Stimulated activated CD4-positive, alpha-beta T cell treated with anti-CD3 and anti-CD28 coated beads, Interleukin-15, amount 100 ng/mL, for 1 hour (primary cell): ENCODE results near the gene ELF1.

ENCODE experiments used
- DNase-seq, 2 donors: peaks; one replicate each; pipeline ENCODE4 v3.0.0-alpha.2; 2020; ENCODE audit warnings: low read depth in 1 of 2, low spot score in 1 of 2

ELF1 gene

DNA sequence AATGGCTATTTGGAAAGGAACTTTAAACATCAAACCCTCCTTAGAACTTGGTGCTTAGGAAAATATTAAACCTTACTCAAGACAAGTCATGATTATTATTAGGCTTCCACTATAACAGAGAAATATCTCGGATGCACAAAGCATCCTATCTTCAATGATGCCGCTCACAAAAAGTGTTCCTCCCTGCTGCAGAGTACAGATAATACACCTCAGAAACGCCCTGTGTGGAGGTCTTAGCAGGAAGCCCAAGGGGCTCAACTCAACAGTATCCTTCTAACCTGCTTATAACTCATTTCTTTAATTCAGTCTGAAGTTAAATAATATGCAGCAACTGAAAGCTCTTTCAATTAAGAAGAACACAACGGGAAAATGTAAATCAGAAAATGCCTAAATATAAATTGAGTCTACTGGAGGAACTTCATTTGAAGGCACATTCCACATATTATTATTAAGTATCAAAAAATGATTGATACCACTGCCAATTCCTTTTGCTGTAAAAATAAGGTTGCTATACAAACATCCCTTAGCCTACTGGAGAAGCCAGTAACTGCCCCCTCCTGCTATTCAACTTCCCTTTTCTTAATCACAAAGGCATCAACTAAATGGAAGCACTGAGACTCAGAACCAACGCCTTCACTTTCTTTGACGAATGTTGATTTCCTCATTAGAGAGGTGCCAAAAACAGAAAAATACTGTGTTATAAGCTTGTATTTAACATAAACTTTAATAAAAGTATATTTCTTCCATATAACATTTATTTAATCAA is 12.0 kb downstream of the ELF1 start:
- DNase-seq: no peak

DNA sequence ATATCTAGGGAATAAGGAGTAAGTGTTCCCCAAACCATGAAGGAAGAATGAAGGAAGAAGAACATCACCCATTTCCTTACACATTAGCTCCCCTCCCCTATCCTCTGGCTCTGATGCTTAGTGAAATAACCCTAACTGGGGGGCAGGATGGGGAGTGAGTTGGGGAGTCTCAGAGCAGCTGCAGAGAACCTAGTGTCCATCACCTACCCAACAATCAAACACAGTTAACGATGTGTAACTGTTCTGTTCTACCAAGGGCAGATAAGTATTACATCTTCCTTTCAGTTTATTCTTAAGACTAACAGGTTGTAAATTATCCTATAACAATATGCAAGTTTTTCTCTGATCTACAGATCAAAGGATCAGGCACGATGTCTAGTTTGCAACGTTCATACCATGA is 12.8 kb downstream of the ELF1 start:
- DNase-seq: no peak

DNA sequence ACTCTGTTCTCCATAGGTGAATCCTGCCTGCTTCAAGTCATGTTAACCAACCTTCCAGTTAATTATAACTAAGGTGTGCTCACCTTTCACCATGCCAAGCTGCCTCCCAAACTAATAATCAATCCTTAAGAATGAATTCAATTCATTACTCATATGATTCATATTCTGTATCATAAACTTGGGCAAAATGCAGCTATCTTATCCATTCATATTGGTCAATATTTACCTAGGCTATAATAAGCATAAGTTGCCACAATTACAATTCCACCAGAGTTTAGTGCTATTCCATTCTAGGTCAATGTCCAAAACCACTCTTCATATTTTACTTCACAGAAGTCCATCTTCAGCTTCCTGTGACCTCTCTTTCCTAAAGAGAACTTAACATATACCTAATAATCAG is 13.4 kb downstream of the ELF1 start:
- no peak for DNase-seq

GRCh38 chr13:41004875-41005693 is 14.0 kb downstream of the ELF1 start:
- no peak for DNase-seq

- DNase-seq: no peak
These were observed 16.5 kb downstream of the ELF1 start for GRCh38 chr13:41002606-41003005.

- no peak for DNase-seq
These were observed 17.4 kb downstream of the ELF1 start for GRCh38 chr13:41001695-41002094.

- DNase-seq: no peak
These were observed 19.7 kb downstream of the ELF1 start for GRCh38 chr13:40999416-40999815.

- DNase-seq: no peak
These were observed 22.6 kb downstream of the ELF1 start for GRCh38 chr13:40996426-40997092.

DNA sequence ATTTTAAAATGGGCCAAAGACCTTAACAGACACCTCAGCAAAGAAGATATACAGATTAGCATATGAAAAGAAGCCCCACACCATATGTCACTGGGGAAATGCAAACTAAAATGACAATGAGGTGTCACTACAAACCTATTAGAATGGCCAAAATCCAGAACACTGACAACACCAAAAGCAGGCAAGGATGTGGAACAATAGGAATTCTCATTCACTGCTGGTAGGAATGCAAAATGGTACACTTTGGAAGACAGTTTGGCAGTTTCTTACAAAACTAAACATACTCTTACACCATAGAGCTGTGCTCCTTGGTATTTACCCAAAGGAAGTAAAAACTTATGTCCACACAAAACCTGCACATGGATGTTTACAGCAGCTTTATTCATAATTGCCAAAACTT is 23.1 kb downstream of the ELF1 start:
- DNase-seq: no peak

GRCh38 chr13:40994581-40995230 is 24.4 kb downstream of the ELF1 start:
- DNase-seq: no peak

DNA sequence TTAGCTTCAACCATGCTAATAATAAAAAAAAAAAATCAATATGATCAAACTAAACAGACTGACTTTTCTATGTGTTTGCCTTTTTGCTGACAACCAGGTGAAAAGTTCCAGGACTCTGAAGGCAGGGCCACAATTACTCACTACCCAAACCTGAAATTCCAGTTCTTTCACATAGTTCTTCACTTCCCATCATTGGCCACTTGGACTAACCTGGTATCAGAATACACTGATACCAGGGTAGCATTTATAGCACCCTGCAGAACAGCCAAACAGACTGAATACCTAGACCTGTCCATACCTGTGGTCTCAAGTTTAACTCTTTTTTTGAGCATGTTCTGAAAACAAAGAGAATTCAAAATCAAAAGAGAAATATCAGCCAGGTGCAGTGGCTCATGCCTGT is 25.1 kb downstream of the ELF1 start:
- no peak for DNase-seq

- DNase-seq: no peak
These were observed 26.2 kb downstream of the ELF1 start for GRCh38 chr13:40992678-40993518.

DNA sequence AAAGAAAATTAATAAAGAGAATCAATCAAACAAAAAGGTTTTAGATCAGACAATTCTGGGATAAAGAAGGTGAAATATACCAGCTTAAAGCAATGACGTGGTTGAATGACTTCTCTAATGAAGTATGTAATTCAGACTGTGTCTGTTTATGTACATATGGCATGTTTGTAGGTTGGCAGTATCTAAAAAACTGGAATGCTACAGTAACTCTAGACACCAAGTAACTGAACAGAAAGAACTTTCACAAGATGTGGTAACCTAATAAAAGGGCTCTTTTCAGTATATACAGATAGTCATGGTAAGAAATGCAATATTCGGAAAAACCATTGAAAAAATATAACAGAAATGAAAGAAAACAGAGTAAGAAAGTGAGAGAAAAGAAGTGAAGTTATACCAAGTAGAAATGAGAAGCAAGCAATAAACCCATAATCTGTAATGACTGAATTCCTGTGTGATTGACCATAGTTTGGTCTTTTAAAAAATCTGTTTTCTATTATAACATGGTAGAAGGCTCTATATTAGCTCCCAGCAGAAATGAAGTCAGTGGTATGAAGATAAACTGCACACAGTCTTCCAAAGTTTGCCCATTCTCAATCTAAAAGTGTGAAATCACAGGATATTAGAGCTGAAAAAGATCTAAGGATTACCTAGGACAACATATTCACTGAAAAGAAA is 31.4 kb downstream of the ELF1 start:
- DNase-seq: no peak

DNA sequence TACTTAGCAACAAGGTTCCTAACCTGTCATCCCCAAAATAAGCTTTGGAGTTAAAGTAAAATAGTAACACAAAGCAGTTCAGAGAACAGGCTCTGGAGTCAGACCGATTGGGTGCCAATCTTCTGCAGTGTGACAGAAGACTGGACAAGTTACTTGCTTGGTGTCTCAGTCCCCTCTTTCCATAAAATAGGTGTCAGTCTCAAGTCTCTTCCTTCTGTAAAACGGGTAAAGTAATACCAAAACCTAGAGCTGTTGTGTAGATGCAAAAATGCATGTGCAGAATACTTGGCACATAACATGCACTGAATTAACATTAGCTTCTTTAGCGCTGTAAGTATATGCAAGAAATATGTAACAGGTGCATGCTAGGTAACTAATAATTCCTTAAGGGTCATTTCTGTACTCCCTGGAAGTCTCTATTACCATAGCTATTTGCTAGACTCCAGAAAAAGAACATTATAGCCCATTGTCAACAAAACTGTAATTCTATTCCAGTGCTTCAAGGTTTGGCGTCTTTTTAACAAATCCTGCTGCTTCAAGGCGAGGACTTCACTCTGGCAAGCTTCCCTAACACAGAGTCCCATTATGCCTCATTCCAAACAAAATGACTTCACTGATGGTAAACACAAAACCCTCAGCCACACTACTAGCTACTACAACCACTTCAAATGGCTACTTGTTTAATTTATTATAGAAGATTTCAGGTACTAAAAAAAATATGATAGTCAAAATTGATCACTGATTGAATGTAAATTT is 32.8 kb downstream of the ELF1 start:
- DNase-seq: no peak

- DNase-seq: no peak
These were observed 33.6 kb downstream of the ELF1 start for GRCh38 chr13:40985381-40986100.

GRCh38 chr13:40984668-40985366 is 34.3 kb downstream of the ELF1 start:
- no peak for DNase-seq

DNA sequence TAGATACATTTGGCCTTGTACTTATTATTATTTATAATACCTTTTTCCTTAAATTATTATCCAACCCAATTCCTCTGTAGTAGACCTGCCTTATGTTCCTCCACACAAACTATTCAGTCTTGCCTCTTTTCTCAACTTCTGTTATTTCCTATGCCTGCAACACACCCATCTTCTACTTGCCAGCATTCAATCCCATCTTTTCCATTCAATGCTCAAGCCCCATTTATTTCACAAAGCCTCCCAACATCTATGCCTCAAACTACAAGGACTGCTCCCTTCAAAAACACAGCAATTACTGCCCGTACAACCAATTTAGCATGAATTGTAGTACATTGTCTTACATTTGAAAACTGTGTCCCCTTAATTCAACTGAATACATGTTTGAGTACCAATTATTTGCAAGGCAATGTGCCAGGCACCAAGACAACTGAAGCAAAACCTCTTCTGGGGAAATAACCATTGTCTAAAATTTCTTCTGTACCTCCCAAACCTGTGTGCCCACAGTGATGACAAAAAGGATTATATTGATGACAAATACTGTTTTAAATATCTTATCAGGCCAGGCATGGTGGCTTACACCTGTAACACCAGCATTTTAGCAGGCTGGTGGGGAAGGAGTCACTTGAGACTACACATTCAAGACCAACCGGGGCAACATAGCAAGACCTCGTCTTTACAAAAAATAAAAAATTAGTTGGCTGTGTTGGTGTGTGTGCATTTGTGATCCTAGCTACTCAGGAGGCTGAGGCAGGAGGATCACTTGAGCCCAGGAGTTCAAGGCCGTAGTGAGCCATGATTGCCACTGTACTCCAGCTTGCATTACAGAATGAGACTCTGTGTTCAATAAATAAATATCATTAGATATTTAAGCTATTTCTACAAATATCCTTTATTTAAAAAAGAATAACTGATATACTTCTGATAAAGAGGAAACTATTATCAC is 35.1 kb downstream of the ELF1 start:
- DNase-seq: no peak
